Hematopoietic multipotent progenitor cell treated with erythropoietin and hydrocortisone succinate and interleukin-3 and kit ligand, for 8 days (in vitro differentiated cells): ENCODE results near the gene TYK2.
"Not testable (repeated sequence)": the region's sequence is repeated elsewhere in the genome, so short reads cannot be mapped to it uniquely, and the experiment has no call there.

Experiments
- DNase-seq: peaks from one replicate; pipeline ENCODE4 v3.0.0-alpha.2; 2015

The TYK2 gene

GRCh38 chr19:10368101-10368803, 12.1 kb downstream of the TYK2 start:
- no peak for DNase-seq

- not testable (repeated sequence) for DNase-seq
These were observed 13.3 kb downstream of the TYK2 start for GRCh38 chr19:10366950-10367512.

GRCh38 chr19:10365518-10365917, 14.9 kb downstream of the TYK2 start:
- no peak for DNase-seq

GRCh38 chr19:10364644-10365043, 15.7 kb downstream of the TYK2 start:
- no peak for DNase-seq

GRCh38 chr19:10363789-10364281, 16.5 kb downstream of the TYK2 start:
- no peak for DNase-seq

- DNase-seq, result no peak
These were observed 18.1 kb downstream of the TYK2 start for GRCh38 chr19:10362259-10362658.

- no peak for DNase-seq
These were observed 18.8 kb downstream of the TYK2 start for GRCh38 chr19:10361569-10362011.

- no peak for DNase-seq
These were observed 23.9 kb downstream of the TYK2 start for GRCh38 chr19:10356431-10356830.

- peak; percentile 63 for DNase-seq
These were observed 26.5 kb downstream of the TYK2 start for GRCh38 chr19:10353793-10354391.

GRCh38 chr19:10352764-10353671, 27.4 kb downstream of the TYK2 start:
- no peak for DNase-seq

GRCh38 chr19:10346509-10346908, 33.9 kb downstream of the TYK2 start:
- DNase-seq, result no peak

GRCh38 chr19:10344780-10345179, 35.6 kb downstream of the TYK2 start:
- DNase-seq, result no peak

GRCh38 chr19:10343495-10343894, 36.9 kb downstream of the TYK2 start:
- no peak for DNase-seq

GRCh38 chr19:10339977-10340376, 40.4 kb downstream of the TYK2 start:
- no peak for DNase-seq

- peak; percentile 42 for DNase-seq
These were observed 40.9 kb downstream of the TYK2 start, which contains the start of gene ICAM3 for GRCh38 chr19:10339380-10339960. TSS of gene ICAM3 (minus strand) at chr19:10339624. CDS start at chr19:10339614, 10 bp downstream.

GRCh38 chr19:10338940-10339339, 41.4 kb downstream of the TYK2 start:
- DNase-seq, result no peak

- not testable (repeated sequence) for DNase-seq
These were observed 43.6 kb downstream of the TYK2 start for GRCh38 chr19:10336725-10337124.

- no peak for DNase-seq
These were observed 44.9 kb downstream of the TYK2 start for GRCh38 chr19:10335352-10335985.

GRCh38 chr19:10334588-10335351, 45.6 kb downstream of the TYK2 start:
- DNase-seq, result peak; percentile 49

- no peak for DNase-seq
These were observed 46.4 kb downstream of the TYK2 start for GRCh38 chr19:10333758-10334587.
